HEK293T (cell line): ENCODE results near the gene SCNN1B.

Experiments used
- CTCF ChIA-PET: fragments of 350-600 bp; formaldehyde crosslinking; extraction: SDS; loops from one replicate; lab custom pipeline; 2021; ENCODE audit warnings: antibody characterized with exemption, inconsistent platforms; lab: Yijun Ruan, JAX
- POLR2A ChIA-PET: fragments of 350-600 bp; formaldehyde crosslinking; extraction: SDS; loops from one replicate; lab custom pipeline; 2020; ENCODE audit warnings: antibody characterized with exemption, inconsistent platforms; lab: Yijun Ruan, JAX
- DNase-seq: peaks from one replicate; pipeline ENCODE4 v3.0.0; 2012; ENCODE audit warnings: mixed read lengths; ENCODE audit errors: extremely low spot score
- ARNT ChIP-seq: fragments of 450-650 bp; IDR thresholded peaks from 2 replicates; pipeline ENCODE4 v1.6.1; 2017; ENCODE audit warnings: mild to moderate bottlenecking
- BHLHE40 ChIP-seq: fragments of 450-650 bp; IDR thresholded peaks from 2 replicates; pipeline ENCODE4 v1.6.1; 2016; ENCODE audit warnings: mild to moderate bottlenecking, moderate library complexity, borderline replicate concordance
- CTBP1 ChIP-seq: fragments of 450-650 bp; IDR thresholded peaks from 2 replicates; pipeline ENCODE4 v1.6.1; 2016; ENCODE audit warnings: borderline replicate concordance
- ELF4 ChIP-seq: fragments of 450-650 bp; IDR thresholded peaks from 2 replicates; pipeline ENCODE4 v1.6.1; 2017; ENCODE audit warnings: antibody characterized with exemption
- FOXA1 ChIP-seq: fragments of 450-650 bp; IDR thresholded peaks from 2 replicates; pipeline ENCODE4 v1.6.1; 2016; ENCODE audit warnings: mild to moderate bottlenecking
- FOXK2 ChIP-seq: fragments of 450-650 bp; IDR thresholded peaks from 2 replicates; pipeline ENCODE4 v1.6.1; 2016; ENCODE audit warnings: mild to moderate bottlenecking
- FOXM1 ChIP-seq: fragments of 450-650 bp; IDR thresholded peaks from 2 replicates; pipeline ENCODE4 v1.6.1; 2017; ENCODE audit warnings: mild to moderate bottlenecking, borderline replicate concordance
- HDGF ChIP-seq: fragments of 450-650 bp; IDR thresholded peaks from 2 replicates; pipeline ENCODE4 v1.6.1; 2017; ENCODE audit warnings: antibody characterized with exemption, borderline replicate concordance
- L3MBTL2 ChIP-seq: fragments of 450-650 bp; conservative IDR thresholded peaks from 2 replicates; pipeline ENCODE4 v1.6.1; 2016; ENCODE audit warnings: mild to moderate bottlenecking
- LEF1 ChIP-seq: fragments of 450-650 bp; IDR thresholded peaks from 2 replicates; pipeline ENCODE4 v1.6.1; 2017; ENCODE audit warnings: mild to moderate bottlenecking, borderline replicate concordance
- NFRKB ChIP-seq: fragments of 450-650 bp; IDR thresholded peaks from 2 replicates; pipeline ENCODE4 v1.6.1; 2016; ENCODE audit warnings: mild to moderate bottlenecking, moderate library complexity
- SP1 ChIP-seq: fragments of 450-650 bp; IDR thresholded peaks from 2 replicates; pipeline ENCODE4 v1.6.1; 2017
- SUZ12 ChIP-seq: fragments of 450-650 bp; IDR thresholded peaks from 2 replicates; pipeline ENCODE4 v1.6.1; 2016; ENCODE audit warnings: mild to moderate bottlenecking
- TARDBP ChIP-seq: fragments of 450-650 bp; IDR thresholded peaks from 2 replicates; pipeline ENCODE4 v1.6.1; 2016
- ZNF384 ChIP-seq: fragments of 450-650 bp; IDR thresholded peaks from 2 replicates; pipeline ENCODE4 v1.6.1; 2016
- TF ChIP-seq, protein P1 (sequence below): fragments of 450-650 bp; IDR thresholded peaks from 2 replicates; pipeline ENCODE4 v1.6.1; 2016

SCNN1B gene

GRCh38 chr16:23257682-23258081 is 44.4 kb upstream of the SCNN1B start:
- POLR2A ChIA-PET = no interaction called here
- no peak for DNase-seq
- CTCF ChIA-PET = interaction anchor here (0.6 kb wide), 1 partner anchor 10 kb away, joined by 3 read pairs; no protein-coding TSS in a partner anchor
- TF ChIP-seq, protein P1, sequence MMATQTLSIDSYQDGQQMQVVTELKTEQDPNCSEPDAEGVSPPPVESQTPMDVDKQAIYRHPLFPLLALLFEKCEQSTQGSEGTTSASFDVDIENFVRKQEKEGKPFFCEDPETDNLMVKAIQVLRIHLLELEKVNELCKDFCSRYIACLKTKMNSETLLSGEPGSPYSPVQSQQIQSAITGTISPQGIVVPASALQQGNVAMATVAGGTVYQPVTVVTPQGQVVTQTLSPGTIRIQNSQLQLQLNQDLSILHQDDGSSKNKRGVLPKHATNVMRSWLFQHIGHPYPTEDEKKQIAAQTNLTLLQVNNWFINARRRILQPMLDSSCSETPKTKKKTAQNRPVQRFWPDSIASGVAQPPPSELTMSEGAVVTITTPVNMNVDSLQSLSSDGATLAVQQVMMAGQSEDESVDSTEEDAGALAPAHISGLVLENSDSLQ = no peak
- TF ChIP-seq ZNF384 = no peak
- TF ChIP-seq NFRKB = no peak
- TF ChIP-seq L3MBTL2 = no peak
- TF ChIP-seq FOXK2 = no peak
- TF ChIP-seq CTBP1 = no peak
- no peak for TF ChIP-seq LEF1
- no peak for TF ChIP-seq SUZ12
- no peak for TF ChIP-seq BHLHE40
- no peak for TF ChIP-seq HDGF
- no peak for TF ChIP-seq FOXM1

DNA sequence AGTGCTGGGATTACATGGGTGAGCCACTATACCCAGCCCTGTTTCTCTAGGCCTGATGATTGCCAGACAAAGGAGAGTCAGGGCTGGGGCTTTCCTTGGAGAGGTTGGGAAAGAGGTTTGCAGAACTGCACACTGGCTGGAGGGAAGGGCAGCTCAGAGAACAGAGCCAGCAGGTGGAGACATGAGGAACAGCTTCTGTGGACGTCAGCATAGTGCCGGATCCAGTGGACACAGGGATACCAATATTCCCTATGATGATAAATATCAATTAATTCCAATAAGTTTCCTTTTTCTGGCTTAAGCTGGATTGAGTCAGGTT is 43.2 kb upstream of the SCNN1B start:
- CTCF ChIA-PET = no interaction called here
- POLR2A ChIA-PET = no interaction called here
- TF ChIP-seq SUZ12 (no peak), SP1 (no peak), FOXM1 (no peak), L3MBTL2 (no peak), ELF4 (no peak), ZNF384 (no peak), NFRKB (no peak), TARDBP (no peak), LEF1 (no peak), ARNT (no peak), BHLHE40 (no peak), HDGF (no peak), CTBP1 (no peak), FOXK2 (no peak), FOXA1 (no peak)
- TF ChIP-seq, protein P1 = no peak
- DNase-seq = no peak

- TF ChIP-seq FOXA1 (no peak), ARNT (no peak), ZNF384 (no peak), BHLHE40 (no peak), SUZ12 (no peak), FOXM1 (no peak), HDGF (no peak), SP1 (no peak), NFRKB (no peak), FOXK2 (no peak), ELF4 (no peak), LEF1 (no peak), TARDBP (no peak), L3MBTL2 (no peak), CTBP1 (no peak)
- TF ChIP-seq, protein P1 = no peak
- DNase-seq = no peak
- POLR2A ChIA-PET = no interaction called here
- CTCF ChIA-PET = interaction anchor here (0.6 kb wide), 1 partner anchor 10 kb away, joined by 3 read pairs; no protein-coding TSS in a partner anchor
Measured at GRCh38 chr16:23267647-23268046, 34.5 kb upstream of the SCNN1B start.

GRCh38 chr16:23268561-23268960 is 33.5 kb upstream of the SCNN1B start:
- DNase-seq = no peak
- TF ChIP-seq BHLHE40 = no peak
- TF ChIP-seq, protein P1 = no peak
- TF ChIP-seq ELF4 = no peak
- no peak for TF ChIP-seq ZNF384
- TF ChIP-seq FOXM1 = no peak
- TF ChIP-seq ARNT = no peak
- TF ChIP-seq FOXA1 = no peak
- no peak for TF ChIP-seq FOXK2
- TF ChIP-seq HDGF = no peak
- TF ChIP-seq SUZ12 = no peak
- TF ChIP-seq SP1 = no peak
- CTCF ChIA-PET = no interaction called here
- POLR2A ChIA-PET = no interaction called here

GRCh38 chr16:23269248-23269953 is 32.7 kb upstream of the SCNN1B start:
- CTCF ChIA-PET = no interaction called here
- TF ChIP-seq, protein P1 = peak; percentile 59
- no peak for TF ChIP-seq HDGF
- POLR2A ChIA-PET = no interaction called here

More at GRCh38 chr16:23269248-23269953, 32.7 kb upstream of the SCNN1B start:
- no peak for DNase-seq
